Mesothelial cell of epicardium (in vitro differentiated cells): ENCODE measurements around the gene PHACTR1. TPM values are rescaled to one million over a fixed set of nuclear protein-coding genes. Genes with fewer than 3 reads are reported as not detected.
A peak's percentile ranks its signal among the peaks of the same experiment; 100 is the strongest.

Experiments used
- DNase-seq, 2 experiments: peaks; one replicate each; pipeline ENCODE4 v3.0.0; 2021; ENCODE audit warnings: low spot score in 2 of 2; ENCODE audit not compliant: unreplicated experiment in 2 of 2
- H3K27ac Mint-ChIP-seq: 2 replicates; pipeline ENCODE4 v1.8.0; 2021; ENCODE audit warnings: mixed read lengths
- H3K27me3 Mint-ChIP-seq: 2 replicates; pipeline ENCODE4 v1.8.0; 2021; ENCODE audit warnings: low read depth, mixed read lengths
- H3K36me3 Mint-ChIP-seq: 2 replicates; pipeline ENCODE4 v1.8.0; 2021; ENCODE audit warnings: mixed read lengths
- H3K4me1 Mint-ChIP-seq: 2 replicates; pipeline ENCODE4 v1.8.0; 2021; ENCODE audit warnings: mixed read lengths
- H3K4me3 Mint-ChIP-seq: 2 replicates; pipeline ENCODE4 v1.8.0; 2021; ENCODE audit warnings: mild to moderate bottlenecking, moderate library complexity, mixed read lengths
- H3K9me3 Mint-ChIP-seq: 2 replicates; pipeline ENCODE4 v1.8.0; 2021; ENCODE audit warnings: mixed read lengths
- CTCF ChIP-seq: fragments of 200-600 bp; sonication (generic); IDR thresholded peaks from one replicate; pipeline ENCODE4 v1.5.0; 2021; ENCODE audit warnings: antibody characterized with exemption; ENCODE audit not compliant: unreplicated experiment
- total RNA-seq: library from RNA; stranded (reverse); gene quantifications from 3 replicates; pipeline ENCODE4 v1.2.1, GENCODE V29; 2021

The PHACTR1 gene
- total RNA-seq, 1 donor from 2014 or later, result 0.76 TPM

- no peak overlapping the region for H3K27ac Mint-ChIP-seq
- peaks cover 6% of the 10 kb centered on the region for H3K27me3 Mint-ChIP-seq
- H3K9me3 Mint-ChIP-seq, result peaks cover 4% of the 10 kb centered on the region
- H3K36me3 Mint-ChIP-seq, result no peaks in the 10 kb centered on the region
- DNase-seq, result no peak
- no peak overlapping the region for H3K4me3 Mint-ChIP-seq
- peaks cover 24% of the 10 kb centered on the region for H3K4me1 Mint-ChIP-seq
- TF ChIP-seq CTCF, result no peak
Observed at GRCh38 chr6:12814015-12814414, 97.4 kb downstream of the PHACTR1 start.

GRCh38 chr6:12815089-12815488 is 98.5 kb downstream of the PHACTR1 start:
- Mint-ChIP-seq H3K27me3 (peaks cover 10% of the 10 kb centered on the region), H3K27ac (peak overlapping the region; percentile 63), H3K4me3 (no peak overlapping the region), H3K9me3 (peaks cover 4% of the 10 kb centered on the region), H3K4me1 (peaks cover 24% of the 10 kb centered on the region), H3K36me3 (no peaks in the 10 kb centered on the region)
- DNase-seq, result no peak
- no peak for TF ChIP-seq CTCF

GRCh38 chr6:12815884-12816600 is 99.5 kb downstream of the PHACTR1 start:
- Mint-ChIP-seq H3K27me3 (peaks cover 17% of the 10 kb centered on the region), H3K4me3 (no peak overlapping the region), H3K36me3 (no peaks in the 10 kb centered on the region), H3K4me1 (peaks cover 24% of the 10 kb centered on the region), H3K27ac (peak overlapping the region; percentile 54), H3K9me3 (peaks cover 4% of the 10 kb centered on the region)
- DNase-seq, result no peak
- TF ChIP-seq CTCF, result no peak

GRCh38 chr6:12818324-12818723 is 101.8 kb downstream of the PHACTR1 start:
- no peak overlapping the region for H3K27ac Mint-ChIP-seq
- no peak for DNase-seq

GRCh38 chr6:12823847-12824246 is 107.3 kb downstream of the PHACTR1 start:
- H3K4me3 Mint-ChIP-seq, result no peak overlapping the region
- H3K36me3 Mint-ChIP-seq, result no peaks in the 10 kb centered on the region
- H3K27me3 Mint-ChIP-seq, result peaks cover 59% of the 10 kb centered on the region

More at GRCh38 chr6:12818324-12818723, 101.8 kb downstream of the PHACTR1 start:
- no peaks in the 10 kb centered on the region for H3K9me3 Mint-ChIP-seq
- peaks cover 24% of the 10 kb centered on the region for H3K4me1 Mint-ChIP-seq
- H3K27me3 Mint-ChIP-seq, result peaks cover 35% of the 10 kb centered on the region
- no peak overlapping the region for H3K4me3 Mint-ChIP-seq
- H3K36me3 Mint-ChIP-seq, result no peaks in the 10 kb centered on the region
- no peak for TF ChIP-seq CTCF

More at GRCh38 chr6:12823847-12824246, 107.3 kb downstream of the PHACTR1 start:
- H3K27ac Mint-ChIP-seq, result no peak overlapping the region
- H3K9me3 Mint-ChIP-seq, result no peaks in the 10 kb centered on the region
- no peaks in the 10 kb centered on the region for H3K4me1 Mint-ChIP-seq
- no peak for TF ChIP-seq CTCF
- DNase-seq, result no peak
